ENCODE measurements around the gene ZNF878. TPM values are rescaled to one million over a fixed set of nuclear protein-coding genes. Genes with fewer than 3 reads are reported as not detected.

The ZNF878 gene
- total and polyA plus RNA-seq, 9 of the 15 experiments (the other 6 are each of a cell fraction or from before 2014, with no cell fraction given) = 0.30 to 1.4 (median 0.50) TPM

DNA sequence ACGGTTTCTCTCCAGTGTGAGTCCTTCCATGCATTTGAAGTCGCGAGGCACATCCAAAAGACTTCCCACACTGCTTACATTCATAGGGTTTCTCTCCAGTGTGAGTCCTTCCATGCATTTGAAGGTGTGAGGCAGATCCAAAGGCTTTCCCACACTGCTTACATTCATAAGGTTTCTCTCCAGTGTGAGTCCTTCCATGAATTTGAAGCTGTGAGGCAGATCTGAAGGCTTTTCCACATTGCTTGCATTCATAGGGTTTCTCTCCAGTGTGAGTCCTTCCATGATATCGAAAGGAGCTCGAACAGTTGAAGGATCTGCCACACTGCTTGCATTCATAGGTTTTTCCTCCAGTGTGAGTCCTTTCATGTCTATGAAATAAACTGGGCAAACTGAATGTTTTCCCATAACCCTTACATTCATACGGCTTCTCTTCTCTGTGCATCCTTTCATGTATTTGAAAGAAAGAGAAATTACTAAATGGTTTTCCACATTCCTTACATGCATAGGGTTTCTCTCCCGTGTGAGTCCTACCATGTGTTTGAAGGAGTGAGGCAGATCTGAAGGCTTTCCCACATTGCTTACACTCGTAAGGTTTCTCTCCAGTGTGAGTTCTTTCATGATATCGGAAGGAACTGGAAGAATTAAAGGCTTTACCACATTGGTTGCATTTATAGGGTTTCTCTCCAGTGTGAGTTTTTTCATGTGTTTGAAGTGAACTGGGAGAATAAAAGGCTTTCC, 37.6 kb downstream of the ZNF878 start:
- intact Hi-C loops (cut with micrococcal nuclease) = no loop called here
- no peak overlapping the region for H3K27ac ChIP-seq (ENCODE audit: extremely low read depth, low read depth, low read length)

More for the DNA sequence above, 37.6 kb downstream of the ZNF878 start:
- Histone ChIP-seq H3K4me3 (no peak overlapping the region), H3K9me1 (ENCODE audit: control insufficient read depth, insufficient read depth, low read length) (no peaks in the 10 kb centered on the region), H3K36me3 (ENCODE audit: control insufficient read depth, insufficient read depth, low read length) (peaks cover 6% of the 10 kb centered on the region; the same call in 1 of the 3 replicates), H3K27me3 (ENCODE audit: control insufficient read depth in 2 of 2, insufficient read depth in 2 of 2, low read length in 2 of 2) (no peaks in the 10 kb centered on the region), H3K4me2 (ENCODE audit: insufficient read depth, low read length) (no peak overlapping the region), H4K20me1 (replicated peaks; ENCODE audit: control insufficient read depth, insufficient read depth, low read length) (no peaks in the 10 kb centered on the region), H2AFZ (ENCODE audit: low read depth, low read length) (no peak overlapping the region), H3K9me3 (replicated peaks; ENCODE audit: control insufficient read depth, insufficient read depth, low read depth, low read length) (peaks cover 12% of the 10 kb centered on the region), H3K79me2 (ENCODE audit: control insufficient read depth, insufficient read depth, low read length) (no peaks in the 10 kb centered on the region), H3K9ac (ENCODE audit: insufficient read depth in 1 of 2, low read depth in 2 of 2, low read length in 2 of 2) (no peak overlapping the region), H3K4me1 (replicated peaks in 1 of 2; ENCODE audit: control insufficient read depth in 2 of 2, insufficient read depth in 2 of 2, low read length in 2 of 2) (no peaks in the 10 kb centered on the region)
- BruUV-seq (replicated peaks) = no TSS peak
- TF ChIP-seq, protein P1, sequence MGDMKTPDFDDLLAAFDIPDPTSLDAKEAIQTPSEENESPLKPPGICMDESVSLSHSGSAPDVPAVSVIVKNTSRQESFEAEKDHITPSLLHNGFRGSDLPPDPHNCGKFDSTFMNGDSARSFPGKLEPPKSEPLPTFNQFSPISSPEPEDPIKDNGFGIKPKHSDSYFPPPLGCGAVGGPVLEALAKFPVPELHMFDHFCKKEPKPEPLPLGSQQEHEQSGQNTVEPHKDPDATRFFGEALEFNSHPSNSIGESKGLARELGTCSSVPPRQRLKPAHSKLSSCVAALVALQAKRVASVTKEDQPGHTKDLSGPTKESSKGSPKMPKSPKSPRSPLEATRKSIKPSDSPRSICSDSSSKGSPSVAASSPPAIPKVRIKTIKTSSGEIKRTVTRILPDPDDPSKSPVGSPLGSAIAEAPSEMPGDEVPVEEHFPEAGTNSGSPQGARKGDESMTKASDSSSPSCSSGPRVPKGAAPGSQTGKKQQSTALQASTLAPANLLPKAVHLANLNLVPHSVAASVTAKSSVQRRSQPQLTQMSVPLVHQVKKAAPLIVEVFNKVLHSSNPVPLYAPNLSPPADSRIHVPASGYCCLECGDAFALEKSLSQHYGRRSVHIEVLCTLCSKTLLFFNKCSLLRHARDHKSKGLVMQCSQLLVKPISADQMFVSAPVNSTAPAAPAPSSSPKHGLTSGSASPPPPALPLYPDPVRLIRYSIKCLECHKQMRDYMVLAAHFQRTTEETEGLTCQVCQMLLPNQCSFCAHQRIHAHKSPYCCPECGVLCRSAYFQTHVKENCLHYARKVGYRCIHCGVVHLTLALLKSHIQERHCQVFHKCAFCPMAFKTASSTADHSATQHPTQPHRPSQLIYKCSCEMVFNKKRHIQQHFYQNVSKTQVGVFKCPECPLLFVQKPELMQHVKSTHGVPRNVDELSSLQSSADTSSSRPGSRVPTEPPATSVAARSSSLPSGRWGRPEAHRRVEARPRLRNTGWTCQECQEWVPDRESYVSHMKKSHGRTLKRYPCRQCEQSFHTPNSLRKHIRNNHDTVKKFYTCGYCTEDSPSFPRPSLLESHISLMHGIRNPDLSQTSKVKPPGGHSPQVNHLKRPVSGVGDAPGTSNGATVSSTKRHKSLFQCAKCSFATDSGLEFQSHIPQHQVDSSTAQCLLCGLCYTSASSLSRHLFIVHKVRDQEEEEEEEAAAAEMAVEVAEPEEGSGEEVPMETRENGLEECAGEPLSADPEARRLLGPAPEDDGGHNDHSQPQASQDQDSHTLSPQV (IDR thresholded peaks at IDR 0.05) = no peak
- TF ChIP-seq ZNF274 (IDR thresholded peaks at IDR 0.05; ENCODE audit: borderline replicate concordance, low read depth, low read length) (0 out of 2 replicates have a peak, but pooled peaks have one; percentile 68), MTA3 (IDR thresholded peaks at IDR 0.05; ENCODE audit: borderline replicate concordance) (no peak), SRSF1 (IDR thresholded peaks at IDR 0.05; ENCODE audit: low read depth, low read length) (no peak), ZNF408 (CRISPR knock-in tag; IDR thresholded peaks at IDR 0.05; ENCODE audit: low read depth) (no peak), SMC3 (conservative IDR thresholded peaks at IDR 0.05; ENCODE audit: insufficient read depth, low read depth, low read length) (no peak), TSC22D4 (tag; IDR thresholded peaks at IDR 0.05) (no peak), ZNF764 (CRISPR knock-in tag; IDR thresholded peaks at IDR 0.05; ENCODE audit: low read depth) (no peak), ZNF23 (CRISPR knock-in tag; IDR thresholded peaks at IDR 0.05) (no peak), ZNF184 (CRISPR knock-in tag; IDR thresholded peaks at IDR 0.05) (no peak), ZNF75A (CRISPR knock-in tag; IDR thresholded peaks at IDR 0.05) (peak; percentile 95; the same call in 1 of the 2 replicates)
- in situ Hi-C loops (cut with MboI) = no loop called here
- ATAC-seq = no peak
- WGBS (ENCODE audit: insufficient coverage, low coverage, missing lambda C conversion rate) = 43% methylated on average over 9 of the region's 9 CpGs
- CTCF ChIA-PET (ENCODE audit: low intra/inter-chr PET ratio) = interaction anchor here (0.6 kb wide), 1 partner anchor 16 kb away, joined by 4 read pairs; no protein-coding TSS in a partner anchor
- DNase-seq (ENCODE audit: extremely low read depth in 1 of 4, low spot score in 3 of 4) = no peak
- POLR2A ChIA-PET = no interaction called here
- no peak for FAIRE-seq

Measured in K562 (cell line).